HG02571 (cell line): Measurements from ENCODE around the gene SYNJ2.

ENCODE experiments used
- ATAC-seq: cut with Tn5 transposase; IDR thresholded peaks from one replicate; pipeline ENCODE4 v1.9.1; 2021; ENCODE audit warnings: mild to moderate bottlenecking, moderate library complexity; ENCODE audit not compliant: unreplicated experiment

SYNJ2 gene

GRCh38 chr6:158039178-158039557, 57.5 kb downstream of the SYNJ2 start:
- no peak for ATAC-seq

- no peak for ATAC-seq
These were observed 57.9 kb downstream of the SYNJ2 start for GRCh38 chr6:158039571-158040050.

DNA sequence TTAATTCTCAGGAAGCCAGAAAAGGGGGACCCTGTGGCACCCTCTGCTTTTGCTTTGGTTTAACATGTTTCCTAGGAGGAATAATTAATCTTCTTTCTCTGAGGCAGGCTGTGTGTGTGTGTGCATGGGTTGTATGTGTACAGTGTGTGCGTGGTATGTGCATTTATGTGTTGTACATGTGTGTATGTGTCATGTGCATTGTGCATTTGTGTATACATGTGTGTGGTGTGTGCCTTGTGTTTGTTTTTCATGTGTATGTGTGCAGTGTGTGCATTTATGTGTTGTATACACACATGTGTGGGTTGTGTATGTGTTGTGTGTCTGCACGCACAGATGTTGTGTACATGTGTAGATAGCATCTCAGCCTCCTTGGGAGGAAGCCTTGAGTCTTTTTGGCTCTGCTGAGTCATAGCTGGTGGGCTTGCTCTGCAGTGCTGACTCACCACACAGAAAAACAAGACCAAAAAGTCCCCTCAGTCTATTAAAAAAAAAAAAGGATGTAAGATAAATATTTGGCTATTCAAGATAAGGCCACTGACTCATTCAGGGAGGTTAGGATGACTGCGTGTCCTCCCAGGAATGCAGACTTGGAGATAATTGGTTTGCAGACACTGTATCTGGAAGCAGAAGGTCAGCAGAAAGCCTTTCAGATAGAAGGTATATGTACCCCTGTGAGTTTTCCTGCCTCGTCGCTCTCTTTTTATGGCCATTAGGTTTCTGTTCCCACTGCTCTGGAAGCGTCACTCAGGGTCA, 58.6 kb downstream of the SYNJ2 start:
- ATAC-seq, result no peak

- no peak for ATAC-seq
These were observed 59.2 kb downstream of the SYNJ2 start for GRCh38 chr6:158040804-158041347.

DNA sequence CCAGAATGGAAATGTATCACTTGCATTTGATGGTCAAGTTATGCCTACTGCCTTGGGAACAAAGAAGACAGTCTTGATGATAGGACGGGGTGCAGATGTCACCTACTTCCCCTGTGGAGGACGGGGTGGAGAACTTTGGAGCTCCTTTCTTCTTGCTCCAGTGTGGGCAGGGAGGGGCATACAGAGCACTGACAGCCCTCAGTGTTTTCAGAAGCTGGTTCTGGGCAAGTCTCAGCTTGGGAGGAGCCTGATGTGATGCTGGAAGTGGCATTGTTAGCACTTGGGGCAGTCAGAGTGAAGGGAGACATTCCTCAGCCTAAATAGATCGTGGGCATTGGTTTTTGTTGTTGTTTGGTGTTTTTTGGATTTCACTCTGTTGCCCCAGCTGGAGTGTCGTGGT, 59.7 kb downstream of the SYNJ2 start:
- ATAC-seq, result no peak

DNA sequence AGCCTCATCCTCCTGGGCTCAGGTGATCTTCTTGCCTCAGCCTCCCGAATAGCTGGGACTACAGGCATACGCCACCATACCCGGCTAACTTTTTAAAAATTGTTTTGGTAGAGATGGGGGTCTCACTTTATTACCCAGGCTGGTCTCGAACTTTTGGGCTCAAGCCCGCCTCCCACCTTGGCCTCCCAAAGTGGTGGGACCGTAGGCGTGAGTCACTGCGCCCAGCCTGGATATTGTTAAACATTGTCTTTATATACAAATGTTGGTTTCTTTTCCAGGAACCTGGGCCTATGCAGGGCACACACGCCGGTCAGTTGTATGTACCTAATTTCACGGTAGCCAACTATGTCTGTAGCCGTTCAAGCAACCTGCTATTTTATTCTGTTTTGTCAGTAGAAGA, 60.1 kb downstream of the SYNJ2 start:
- no peak for ATAC-seq

DNA sequence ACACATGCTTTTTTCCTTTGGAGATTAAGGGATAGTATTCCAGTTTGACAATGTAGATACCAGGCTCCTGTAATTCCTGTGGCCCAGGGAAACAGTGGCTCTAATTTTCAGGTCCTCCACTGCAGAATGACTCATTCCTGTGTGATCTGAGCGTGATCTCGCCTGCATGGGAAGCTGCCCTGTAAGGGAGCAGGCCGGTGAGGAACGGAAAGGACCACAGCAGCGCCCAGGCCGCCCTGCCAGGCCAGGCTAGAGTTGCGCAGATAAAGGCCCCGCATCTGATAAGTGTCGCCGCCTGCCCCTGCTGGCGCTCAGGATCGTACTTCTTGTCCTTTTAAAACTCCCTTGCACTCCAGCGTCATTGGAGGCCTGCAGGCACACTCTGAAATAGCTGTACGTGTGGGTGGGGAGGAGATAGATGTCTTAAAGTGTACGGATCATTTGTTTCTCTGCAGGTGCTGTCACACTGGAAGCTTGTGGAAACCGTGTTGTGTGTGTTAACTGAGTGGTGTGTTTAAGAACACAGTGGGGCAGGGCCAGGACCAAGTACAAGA, 60.7 kb downstream of the SYNJ2 start:
- no peak for ATAC-seq

GRCh38 chr6:158043008-158043407, 61.3 kb downstream of the SYNJ2 start:
- ATAC-seq, result no peak

- ATAC-seq, result no peak
These were observed 62.2 kb downstream of the SYNJ2 start for GRCh38 chr6:158043586-158044524.

GRCh38 chr6:158044525-158044888, 62.8 kb downstream of the SYNJ2 start:
- no peak for ATAC-seq

GRCh38 chr6:158046201-158047126, 64.8 kb downstream of the SYNJ2 start:
- no peak for ATAC-seq

DNA sequence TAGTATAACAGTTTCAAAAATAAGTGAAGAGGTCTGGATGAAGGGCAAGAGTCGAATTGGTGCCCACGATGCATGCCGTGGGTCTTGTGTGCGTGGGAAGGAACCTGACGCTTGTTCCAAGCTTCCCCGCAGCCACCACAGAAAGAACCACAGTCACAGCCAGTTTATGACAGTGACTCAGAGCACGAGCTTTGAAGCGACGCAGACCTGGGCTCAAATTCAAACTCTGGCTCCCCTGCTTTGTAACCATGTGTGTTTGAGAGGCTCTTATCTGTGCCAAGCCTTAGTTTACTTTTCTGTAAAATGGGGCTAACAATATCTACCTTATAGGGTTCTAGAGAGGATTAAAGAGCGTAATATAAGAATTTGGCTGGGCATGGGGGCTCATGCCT, 65.5 kb downstream of the SYNJ2 start:
- no peak for ATAC-seq

- no peak for ATAC-seq
These were observed 66.1 kb downstream of the SYNJ2 start for GRCh38 chr6:158047563-158048323.

DNA sequence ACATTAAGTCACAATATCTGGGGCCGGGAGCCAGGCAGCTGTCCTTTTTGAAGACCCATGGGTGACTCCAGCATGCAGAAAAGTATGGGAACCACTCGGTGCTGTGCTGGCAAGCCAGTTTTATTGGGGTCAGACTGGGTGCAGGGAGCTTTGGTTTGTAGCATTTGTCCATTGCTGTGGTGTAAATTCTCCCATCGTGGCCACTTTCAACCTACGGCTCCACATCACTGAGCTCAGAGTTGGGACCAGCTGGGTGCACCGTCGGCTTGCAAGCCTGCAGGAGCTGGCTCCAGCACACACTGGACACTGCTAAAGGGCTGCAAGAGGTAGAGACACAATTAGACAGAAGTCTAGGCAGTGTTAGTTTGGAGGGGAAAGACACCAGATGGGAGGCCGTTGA, 66.9 kb downstream of the SYNJ2 start:
- ATAC-seq, result no peak

DNA sequence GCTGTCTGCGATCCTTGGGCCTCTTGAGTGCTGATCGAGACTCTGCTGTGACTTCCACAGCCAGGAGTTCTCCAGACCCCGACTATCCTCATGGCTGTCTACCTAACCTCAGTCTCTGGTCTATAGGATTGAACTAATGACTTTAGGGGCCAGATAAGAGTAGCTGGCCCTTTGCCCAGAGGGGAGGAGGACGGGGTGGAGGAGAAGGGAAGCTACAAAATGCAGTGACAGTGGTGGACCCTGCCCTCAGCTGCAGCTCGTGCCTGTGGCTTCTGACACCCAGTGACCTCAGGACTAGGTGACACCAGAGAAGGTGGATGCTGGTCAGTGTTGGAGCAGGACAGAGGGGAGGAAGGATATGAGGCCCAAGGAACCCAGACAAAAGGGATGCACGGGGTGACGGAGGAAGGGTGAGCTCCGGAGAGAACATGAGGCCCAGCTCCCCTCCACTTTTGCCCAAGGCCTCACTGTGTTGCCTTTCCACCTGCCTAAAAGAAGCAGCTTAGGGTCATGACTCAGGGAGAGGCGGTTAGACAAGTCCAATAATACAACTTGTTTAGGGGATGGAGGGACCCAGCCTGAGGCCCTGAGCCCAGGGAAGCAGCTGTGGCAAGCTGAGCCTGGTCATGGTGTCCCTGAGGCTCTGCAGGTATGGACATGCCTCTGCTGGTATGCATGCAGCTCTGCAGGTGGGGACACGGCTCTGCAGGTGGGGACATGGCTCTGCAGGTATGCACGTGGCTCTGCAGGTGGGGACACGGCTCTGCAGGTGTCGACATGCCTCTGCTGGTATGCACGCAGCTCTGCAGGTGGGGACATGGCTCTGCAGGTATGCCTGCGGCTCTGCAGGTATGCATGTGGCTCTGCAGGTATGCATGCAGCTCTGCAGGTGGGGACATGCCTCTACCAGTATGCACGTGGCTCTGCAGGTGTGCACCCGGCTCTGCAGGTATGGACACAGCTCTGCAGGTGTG, 67.7 kb downstream of the SYNJ2 start:
- ATAC-seq, result no peak

- ATAC-seq, result no peak
These were observed 68.6 kb downstream of the SYNJ2 start for GRCh38 chr6:158050107-158050735.

DNA sequence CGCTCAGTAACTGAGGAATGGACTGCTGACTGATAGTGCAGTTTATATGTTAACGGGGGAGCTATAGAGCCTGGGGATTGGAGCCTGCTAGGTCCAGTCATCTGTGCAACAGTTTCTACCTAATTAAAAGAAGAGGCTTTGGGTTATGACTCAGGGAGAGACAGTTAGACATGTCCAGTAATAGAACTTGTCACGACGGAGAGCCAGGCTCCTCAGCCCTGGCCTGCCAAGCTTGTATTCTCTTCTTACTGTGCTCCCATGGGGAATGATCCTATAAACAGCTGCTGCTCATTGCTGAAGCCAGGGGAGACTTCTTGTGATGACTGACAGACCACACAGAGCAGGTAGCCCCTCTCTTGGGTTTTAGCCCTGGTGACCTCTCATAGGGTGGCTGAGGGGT, 69.3 kb downstream of the SYNJ2 start:
- no peak for ATAC-seq

- ATAC-seq, result no peak
These were observed 70.3 kb downstream of the SYNJ2 start for GRCh38 chr6:158051968-158052367.
